BLaER1 treated with 17β-estradiol and CSF1 and Interleukin-3, amounts not matched to agents 10 nM and 100 nM (cell line): Measurements from ENCODE around the gene GATA2.

ENCODE experiments used
- H3K27ac ChIP-seq, 11 experiments: shearing (Covaris generic); formaldehyde crosslinking; 2 replicates each; pipeline ENCODE4 v1.8.1; 2022
- H3K27me3 ChIP-seq, 11 experiments: shearing (Covaris generic); formaldehyde crosslinking; 2 replicates each; pipeline ENCODE4 v1.8.1; 2022
- H3K36me3 ChIP-seq, 11 experiments: shearing (Covaris generic); formaldehyde crosslinking; 2 replicates each; pipeline ENCODE4 v1.8.1; 2022
- H3K4me1 ChIP-seq, 10 experiments: shearing (Covaris generic); formaldehyde crosslinking; 2 replicates each; pipeline ENCODE4 v1.8.1; 2022
- H3K4me2 ChIP-seq, 11 experiments: shearing (Covaris generic); formaldehyde crosslinking; 2 replicates each; pipeline ENCODE4 v1.8.1; 2022
- H3K4me3 ChIP-seq, 10 experiments: shearing (Covaris generic); formaldehyde crosslinking; 2 replicates each; pipeline ENCODE4 v1.8.1; 2022
- H3K9ac ChIP-seq, 11 experiments: shearing (Covaris generic); formaldehyde crosslinking; 2 replicates each; pipeline ENCODE4 v1.8.1; 2022
- H3K9me3 ChIP-seq, 11 experiments: shearing (Covaris generic); formaldehyde crosslinking; replicated peaks in 1 of 11; 2 replicates each; pipeline ENCODE4 v1.8.1; 2022
- H4K20me1 ChIP-seq, 11 experiments: shearing (Covaris generic); formaldehyde crosslinking; 2 replicates each; pipeline ENCODE4 v1.8.1; 2022
- Cebpa-rat ChIP-seq, 11 experiments: shearing (Covaris generic); IDR thresholded peaks; 2 replicates each; pipeline ENCODE4 v1.8.1; 2022

GATA2 gene

GRCh38 chr3:128518587-128519490 lies 25.8 kb upstream of the GATA2 start:
- Histone ChIP-seq H3K4me2 (no peak overlapping the region), H3K27me3 (no peaks in the 10 kb centered on the region), H3K36me3 (no peaks in the 10 kb centered on the region), H3K9me3 (peaks cover 7 to 20% (median 12%) of the 10 kb centered on the region in 11 experiments; a peak in 18 of 22 replicates), H3K9ac (no peak overlapping the region), H3K27ac (no peak overlapping the region), H4K20me1 (no peaks in the 10 kb centered on the region), H3K4me1 (peaks cover 1 to 16% (median 5%) of the 10 kb centered on the region in 10 experiments; a peak in 17 of 20 replicates), H3K4me3 (no peak overlapping the region)
- no peak for TF ChIP-seq Cebpa-rat (IDR thresholded peaks at IDR 0.05)

GRCh38 chr3:128517648-128518047 lies 24.6 kb upstream of the GATA2 start:
- no peak for TF ChIP-seq Cebpa-rat (IDR thresholded peaks at IDR 0.05)
- Histone ChIP-seq H3K9ac (no peak overlapping the region), H3K27me3 (no peaks in the 10 kb centered on the region), H3K36me3 (no peaks in the 10 kb centered on the region), H3K4me2 (no peak overlapping the region), H3K4me1 (peaks cover 0 to 16% (median 0%) of the 10 kb centered on the region in 10 experiments; a peak in 4 of 20 replicates), H3K9me3 (peaks cover 9 to 20% (median 15%) of the 10 kb centered on the region in 11 experiments; a peak in 18 of 22 replicates), H4K20me1 (no peaks in the 10 kb centered on the region), H3K4me3 (no peak overlapping the region), H3K27ac (no peak overlapping the region)

- no peak for TF ChIP-seq Cebpa-rat (IDR thresholded peaks at IDR 0.05)
- Histone ChIP-seq H3K4me3 (no peak overlapping the region), H3K4me2 (peak overlapping the region in 2 of 11 experiments; percentile 40 to 57; a peak in 2 of 22 replicates), H3K4me1 (peaks cover 0 to 16% (median 0%) of the 10 kb centered on the region in 10 experiments; a peak in 4 of 20 replicates), H3K27me3 (no peaks in the 10 kb centered on the region), H3K9me3 (peaks cover 9 to 20% (median 15%) of the 10 kb centered on the region in 11 experiments; a peak in 18 of 22 replicates), H3K27ac (no peak overlapping the region), H3K9ac (no peak overlapping the region), H4K20me1 (no peaks in the 10 kb centered on the region), H3K36me3 (no peaks in the 10 kb centered on the region)
These were observed 23.0 kb upstream of the GATA2 start for GRCh38 chr3:128515967-128516366.

GRCh38 chr3:128508852-128509251 lies 15.9 kb upstream of the GATA2 start:
- H3K27me3 ChIP-seq: no peaks in the 10 kb centered on the region
- no peak for TF ChIP-seq Cebpa-rat (IDR thresholded peaks at IDR 0.05)

GRCh38 chr3:128506754-128507153 lies 13.8 kb upstream of the GATA2 start:
- Histone ChIP-seq H3K4me1 (no peaks in the 10 kb centered on the region), H4K20me1 (no peaks in the 10 kb centered on the region; a peak in 2 of 22 replicates), H3K9ac (no peak overlapping the region), H3K4me2 (no peak overlapping the region), H3K27ac (no peak overlapping the region), H3K9me3 (peaks cover 0 to 17% (median 0%) of the 10 kb centered on the region in 11 experiments; a peak in 9 of 22 replicates), H3K27me3 (no peaks in the 10 kb centered on the region; a peak in 1 of 22 replicates), H3K36me3 (no peaks in the 10 kb centered on the region), H3K4me3 (no peak overlapping the region)
- no peak for TF ChIP-seq Cebpa-rat (IDR thresholded peaks at IDR 0.05)

More at GRCh38 chr3:128508852-128509251, 15.9 kb upstream of the GATA2 start:
- no peaks in the 10 kb centered on the region for H3K36me3 ChIP-seq
- H4K20me1 ChIP-seq: no peaks in the 10 kb centered on the region; a peak in 1 of 22 replicates
- H3K27ac ChIP-seq: no peak overlapping the region
- H3K9ac ChIP-seq: no peak overlapping the region
- H3K4me2 ChIP-seq: no peak overlapping the region
- H3K4me3 ChIP-seq: no peak overlapping the region
- peaks cover under 1 to 20% (median 3%) of the 10 kb centered on the region in 11 experiments; a peak in 15 of 22 replicates for H3K9me3 ChIP-seq
- H3K4me1 ChIP-seq: no peaks in the 10 kb centered on the region

- Histone ChIP-seq H4K20me1 (no peaks in the 10 kb centered on the region; a peak in 2 of 22 replicates), H3K4me1 (no peaks in the 10 kb centered on the region), H3K9ac (no peak overlapping the region), H3K4me3 (no peak overlapping the region), H3K27me3 (no peaks in the 10 kb centered on the region; a peak in 1 of 22 replicates), H3K27ac (no peak overlapping the region), H3K9me3 (peaks cover 0 to 17% (median 0%) of the 10 kb centered on the region in 11 experiments; a peak in 9 of 22 replicates), H3K4me2 (no peak overlapping the region), H3K36me3 (no peaks in the 10 kb centered on the region)
- TF ChIP-seq Cebpa-rat (IDR thresholded peaks at IDR 0.05): no peak
These were observed 12.8 kb upstream of the GATA2 start for GRCh38 chr3:128505771-128506170.

GRCh38 chr3:128504963-128505730 lies 12.1 kb upstream of the GATA2 start:
- H3K4me3 ChIP-seq: no peak overlapping the region
- H3K4me1 ChIP-seq: no peaks in the 10 kb centered on the region
- no peaks in the 10 kb centered on the region; a peak in 2 of 22 replicates for H4K20me1 ChIP-seq
- H3K27me3 ChIP-seq: no peaks in the 10 kb centered on the region; a peak in 2 of 22 replicates
- no peak overlapping the region for H3K4me2 ChIP-seq
- peaks cover 0 to 17% (median 0%) of the 10 kb centered on the region in 11 experiments; a peak in 9 of 22 replicates for H3K9me3 ChIP-seq
- no peaks in the 10 kb centered on the region for H3K36me3 ChIP-seq
- no peak overlapping the region for H3K27ac ChIP-seq
- H3K9ac ChIP-seq: no peak overlapping the region
- TF ChIP-seq Cebpa-rat (IDR thresholded peaks at IDR 0.05): no peak

- Histone ChIP-seq H3K4me3 (no peak overlapping the region), H3K27me3 (peaks cover 0 to 4% (median 0%) of the 10 kb centered on the region in 11 experiments; a peak in 2 of 22 replicates), H3K4me1 (no peaks in the 10 kb centered on the region), H4K20me1 (no peaks in the 10 kb centered on the region; a peak in 2 of 22 replicates), H3K4me2 (no peak overlapping the region), H3K9me3 (peaks cover 0 to 17% (median 0%) of the 10 kb centered on the region in 11 experiments; a peak in 9 of 22 replicates), H3K36me3 (no peaks in the 10 kb centered on the region), H3K9ac (no peak overlapping the region), H3K27ac (no peak overlapping the region)
- no peak for TF ChIP-seq Cebpa-rat (IDR thresholded peaks at IDR 0.05)
These were observed 11.5 kb upstream of the GATA2 start for GRCh38 chr3:128504533-128504915.
